NCI-H2107 treated with DMSO at 0.1 percent for 48 hours (cell line): ENCODE results near the gene LENEP.

Source experiments
- DNase-seq: peaks from one replicate; lab custom pipeline; 2025; ENCODE audit not compliant: unreplicated experiment; lab: John Stamatoyannopoulos, UW

Gene LENEP

GRCh38 chr1:154960446-154961136 lies 32.8 kb upstream of the LENEP start:
- DNase-seq, result no peak

GRCh38 chr1:154961207-154962155 lies 31.9 kb upstream of the LENEP start, which contains the start of gene PYGO2:
Gene PYGO2, minus strand, starts transcription at chr1:154961782. Its CDS starts 206 bp downstream, at chr1:154961576.
- peak; percentile 34 for DNase-seq

GRCh38 chr1:154962156-154962749 lies 31.1 kb upstream of the LENEP start:
- peak; percentile 28 for DNase-seq

- no peak for DNase-seq
These were observed 30.5 kb upstream of the LENEP start for GRCh38 chr1:154962795-154963330.

GRCh38 chr1:154963643-154964042 lies 29.7 kb upstream of the LENEP start:
- DNase-seq, result no peak

- no peak for DNase-seq
These were observed 29.0 kb upstream of the LENEP start for GRCh38 chr1:154964359-154964758.

- no peak for DNase-seq
These were observed 27.3 kb upstream of the LENEP start for GRCh38 chr1:154966111-154966510.

GRCh38 chr1:154967331-154967950 lies 25.9 kb upstream of the LENEP start:
- DNase-seq, result no peak

- DNase-seq, result no peak
These were observed 24.7 kb upstream of the LENEP start for GRCh38 chr1:154968731-154969130.

GRCh38 chr1:154969246-154969645 lies 24.1 kb upstream of the LENEP start:
- DNase-seq, result no peak

GRCh38 chr1:154969860-154970452 lies 23.4 kb upstream of the LENEP start:
- DNase-seq, result no peak

GRCh38 chr1:154970631-154971340 lies 22.6 kb upstream of the LENEP start, which contains the start of gene SHC1:
Gene SHC1, minus strand, starts transcription at chr1:154970747. Its CDS starts 221 bp downstream, at chr1:154970526.
- no peak for DNase-seq

- no peak for DNase-seq
These were observed 21.9 kb upstream of the LENEP start for GRCh38 chr1:154971341-154971998.

- no peak for DNase-seq
These were observed 21.2 kb upstream of the LENEP start for GRCh38 chr1:154972213-154972516.

- DNase-seq, result no peak
These were observed 20.7 kb upstream of the LENEP start for GRCh38 chr1:154972517-154973343.

GRCh38 chr1:154973344-154974101 lies 19.9 kb upstream of the LENEP start:
- DNase-seq, result peak; percentile 92

- peak; percentile 100 for DNase-seq
These were observed 19.1 kb upstream of the LENEP start, which contains the start of gene CKS1B for GRCh38 chr1:154974102-154974807. Gene CKS1B, plus strand, starts transcription at chr1:154974681. Its CDS starts 65 bp downstream, at chr1:154974746.
